H9 (cell line): Measurements from ENCODE around the gene TMPRSS2. TPM values are rescaled to one million over a fixed set of nuclear protein-coding genes. Genes with fewer than 3 reads are reported as not detected.

Experiments used
- DNase-seq: peaks from one replicate; pipeline ENCODE4 v3.0.0-alpha.2; 2017
- H2AFZ ChIP-seq: one replicate; pipeline ENCODE4 v1.6.1; 2013; ENCODE audit warnings: mild to moderate bottlenecking, low read length, control low read depth, moderate library complexity
- H2AK5ac ChIP-seq: 2 replicates; pipeline ENCODE4 v1.6.1; 2013; ENCODE audit warnings: low read length, control low read depth, mixed read lengths; ENCODE audit not compliant: insufficient read length
- H2BK120ac ChIP-seq: one replicate; pipeline ENCODE4 v1.6.1; 2013; ENCODE audit warnings: low read depth, mild to moderate bottlenecking, low read length, control low read depth, inconsistent platforms; ENCODE audit not compliant: poor library complexity, severe bottlenecking
- H2BK12ac ChIP-seq: 2 replicates; pipeline ENCODE4 v1.6.1; 2013; ENCODE audit warnings: low read length, control low read depth, mixed read lengths, low read depth; ENCODE audit not compliant: insufficient read length
- H2BK15ac ChIP-seq: 2 replicates; pipeline ENCODE4 v1.6.1; 2013; ENCODE audit warnings: low read depth, low read length, control low read depth
- H2BK20ac ChIP-seq: one replicate; pipeline ENCODE4 v1.6.1; 2013; ENCODE audit warnings: low read depth, mild to moderate bottlenecking, low read length, control low read depth, inconsistent platforms; ENCODE audit not compliant: poor library complexity, severe bottlenecking
- H2BK5ac ChIP-seq: 2 replicates; pipeline ENCODE4 v1.6.1; 2013; ENCODE audit warnings: low read length, control low read depth, mixed read lengths; ENCODE audit not compliant: insufficient read length
- H3K14ac ChIP-seq: 2 replicates; pipeline ENCODE4 v1.6.1; 2013; ENCODE audit warnings: low read length, control low read depth; ENCODE audit not compliant: insufficient read depth
- H3K18ac ChIP-seq: 2 replicates; pipeline ENCODE4 v1.6.1; 2013; ENCODE audit warnings: low read depth, mild to moderate bottlenecking, mixed read lengths, low read length, control low read depth; ENCODE audit not compliant: insufficient read length
- H3K23ac ChIP-seq: 2 replicates; pipeline ENCODE4 v1.6.1; 2013; ENCODE audit warnings: low read length, control low read depth, mixed read lengths, low read depth; ENCODE audit not compliant: insufficient read length
- H3K23me2 ChIP-seq: 2 replicates; pipeline ENCODE4 v1.6.1; 2013; ENCODE audit warnings: low read depth, mild to moderate bottlenecking, mixed read lengths, low read length, control low read depth; ENCODE audit not compliant: insufficient read length, poor library complexity, severe bottlenecking
- H3K27ac ChIP-seq: 2 replicates; pipeline ENCODE4 v1.5.1; 2013; ENCODE audit warnings: low read length, control low read depth, mixed read lengths, low read depth; ENCODE audit not compliant: insufficient read length
- H3K27me3 ChIP-seq: 2 replicates; pipeline ENCODE4 v1.6.1; 2013; ENCODE audit warnings: low read length, control low read depth, inconsistent platforms; ENCODE audit not compliant: insufficient read depth
- H3K4ac ChIP-seq: 2 replicates; pipeline ENCODE4 v1.6.1; 2013; ENCODE audit warnings: low read depth, mild to moderate bottlenecking, control low read depth, inconsistent platforms, low read length, moderate library complexity
- H3K4me1 ChIP-seq: 2 replicates; pipeline ENCODE4 v1.6.1; 2013; ENCODE audit warnings: low read length, control low read depth, inconsistent platforms; ENCODE audit not compliant: insufficient read depth
- H3K4me2 ChIP-seq: 2 replicates; pipeline ENCODE4 v1.6.1; 2013; ENCODE audit warnings: low read length, control low read depth, mixed read lengths; ENCODE audit not compliant: insufficient read length, insufficient read depth
- H3K56ac ChIP-seq: 2 replicates; pipeline ENCODE4 v1.6.1; 2013; ENCODE audit warnings: low read depth, mild to moderate bottlenecking, mixed read lengths, low read length, control low read depth; ENCODE audit not compliant: insufficient read length
- H3K79me1 ChIP-seq: 2 replicates; pipeline ENCODE4 v1.6.1; 2013; ENCODE audit warnings: low read depth, mild to moderate bottlenecking, moderate library complexity, low read length, control low read depth, inconsistent platforms; ENCODE audit not compliant: insufficient read depth, poor library complexity, severe bottlenecking
- H3K79me2 ChIP-seq: 2 replicates; pipeline ENCODE4 v1.6.1; 2013; ENCODE audit warnings: low read length, control low read depth, inconsistent platforms; ENCODE audit not compliant: insufficient read depth
- H3K9ac ChIP-seq: 2 replicates; pipeline ENCODE4 v1.6.1; 2013; ENCODE audit warnings: low read length, control low read depth, mixed read lengths; ENCODE audit not compliant: insufficient read length; ENCODE audit errors: extremely low read depth
- H3K9me3 ChIP-seq: one replicate; pipeline ENCODE4 v1.6.1; 2013; ENCODE audit warnings: low read depth, low read length, inconsistent platforms; ENCODE audit not compliant: control insufficient read depth
- H3T11ph ChIP-seq: one replicate; pipeline ENCODE4 v1.6.1; 2013; ENCODE audit warnings: mild to moderate bottlenecking, low read length, control low read depth, inconsistent platforms
- H4K20me1 ChIP-seq: one replicate; pipeline ENCODE4 v1.6.1; 2013; ENCODE audit not compliant: control insufficient read depth, insufficient read length, insufficient read depth
- H4K5ac ChIP-seq: 2 replicates; pipeline ENCODE4 v1.6.1; 2013; ENCODE audit warnings: low read depth, mild to moderate bottlenecking, mixed read lengths, low read length, control low read depth; ENCODE audit not compliant: insufficient read length
- H4K8ac ChIP-seq: replicated peaks from 2 replicates; pipeline ENCODE4 v1.6.1; 2013; ENCODE audit warnings: low read length, control low read depth, mixed read lengths, low read depth; ENCODE audit not compliant: insufficient read length
- H4K91ac ChIP-seq: 2 replicates; pipeline ENCODE4 v1.6.1; 2013; ENCODE audit warnings: low read depth, mild to moderate bottlenecking, moderate library complexity, mixed read lengths, low read length, control low read depth; ENCODE audit not compliant: insufficient read length
- H3K27ac Mint-ChIP-seq, 3 experiments: 2 replicates in 2 of 3; 3 replicates in 1 of 3; pipeline ENCODE4 v1.8.0; 2020 to 2021; ENCODE audit warnings: mixed read lengths in 3 of 3, mild to moderate bottlenecking in 1 of 3, moderate library complexity in 1 of 3
- H3K27me3 Mint-ChIP-seq: 2 replicates; pipeline ENCODE4 v1.8.0; 2021; ENCODE audit warnings: low read depth, mild to moderate bottlenecking, moderate library complexity, mixed read lengths
- H3K36me3 Mint-ChIP-seq, 3 experiments: 2 replicates in 2 of 3; 3 replicates in 1 of 3; pipeline ENCODE4 v1.8.0; 2020 to 2021; ENCODE audit warnings: low read depth in 3 of 3, mixed read lengths in 3 of 3; ENCODE audit not compliant: insufficient read depth in 1 of 3
- H3K4me1 Mint-ChIP-seq, 2 experiments: 2 replicates each; pipeline ENCODE4 v1.8.0; 2020; ENCODE audit warnings: mixed read lengths in 2 of 2
- H3K4me3 Mint-ChIP-seq, 2 experiments: 2 replicates in 1 of 2; 3 replicates in 1 of 2; pipeline ENCODE4 v1.8.0; 2020 to 2021; ENCODE audit warnings: mild to moderate bottlenecking in 2 of 2, mixed read lengths in 2 of 2, moderate library complexity in 1 of 2
- H3K9me3 Mint-ChIP-seq, 2 experiments: 2 replicates in 1 of 2; 3 replicates in 1 of 2; pipeline ENCODE4 v1.8.0; 2020; ENCODE audit warnings: mild to moderate bottlenecking in 2 of 2, mixed read lengths in 2 of 2, moderate library complexity in 1 of 2
- WGBS: extraction: QIAGEN DNeasy Blood & Tissue Kit; methylation state at CpG from one replicate; pipeline ENCODE4 v1.1.7; 2013; ENCODE audit warnings: missing lambda C conversion rate, low lambda C conversion rate, mixed read lengths; ENCODE audit not compliant: insufficient read length; ENCODE audit errors: extremely low coverage; 5-methylcytosine and 5-hydroxymethylcytosine counted together
- total RNA-seq: library from RNA; stranded (reverse); gene quantifications from 2 replicates; pipeline ENCODE4 v1.2.1, GENCODE V29; 2021
- TF ChIP-seq, protein P1 (sequence below): fragments of 200-600 bp; sonication (generic); conservative IDR thresholded peaks from 3 replicates; pipeline ENCODE4 v1.8.0; 2021; ENCODE audit warnings: antibody characterized with exemption, mild to moderate bottlenecking

TMPRSS2 gene
- total RNA-seq, 1 experiment from 2014 or later: 12.1 TPM

DNA sequence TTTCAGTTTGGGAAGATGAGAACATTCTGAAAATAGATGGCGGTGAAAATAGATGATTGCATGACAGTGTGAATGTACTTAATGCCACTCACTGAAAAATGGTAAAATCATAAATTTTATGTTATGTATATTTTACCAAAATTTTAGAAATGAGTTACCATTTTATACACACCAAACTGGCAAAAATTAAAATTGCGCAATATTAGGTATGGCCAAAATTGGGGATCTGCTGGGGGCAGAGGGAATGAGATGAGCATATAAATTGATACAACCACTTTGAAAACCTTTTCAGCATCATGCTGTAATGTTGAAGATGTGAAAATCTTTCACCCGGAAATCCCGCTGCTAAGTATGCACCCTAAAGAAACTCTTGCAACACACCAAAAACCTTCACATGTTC, 10.8 kb upstream of the TMPRSS2 start:
- no peaks in the 10 kb centered on the region for H3K79me2 ChIP-seq
- H3K4ac ChIP-seq: no peak overlapping the region
- H3K14ac ChIP-seq: no peak overlapping the region
- H3K56ac ChIP-seq: no peak overlapping the region
- WGBS: 100% methylated on average over 1 of the region's 4 CpGs
- no peak overlapping the region for H3T11ph ChIP-seq
- H3K27me3 Mint-ChIP-seq: no peaks in the 10 kb centered on the region; the same call in 1 of the 2 replicates
- H2BK15ac ChIP-seq: no peak overlapping the region
- no peak overlapping the region for H3K4me3 Mint-ChIP-seq
- H2BK12ac ChIP-seq: no peak overlapping the region
- peaks cover 0 to 8% (median 2%) of the 10 kb centered on the region in 3 experiments; a peak in 4 of 7 replicates for H3K36me3 Mint-ChIP-seq
- H3K4me1 Mint-ChIP-seq: no peaks in the 10 kb centered on the region
- H3K4me2 ChIP-seq: no peak overlapping the region
- no peak overlapping the region for H2BK120ac ChIP-seq
- no peak overlapping the region for H3K18ac ChIP-seq
- TF ChIP-seq, protein P1, sequence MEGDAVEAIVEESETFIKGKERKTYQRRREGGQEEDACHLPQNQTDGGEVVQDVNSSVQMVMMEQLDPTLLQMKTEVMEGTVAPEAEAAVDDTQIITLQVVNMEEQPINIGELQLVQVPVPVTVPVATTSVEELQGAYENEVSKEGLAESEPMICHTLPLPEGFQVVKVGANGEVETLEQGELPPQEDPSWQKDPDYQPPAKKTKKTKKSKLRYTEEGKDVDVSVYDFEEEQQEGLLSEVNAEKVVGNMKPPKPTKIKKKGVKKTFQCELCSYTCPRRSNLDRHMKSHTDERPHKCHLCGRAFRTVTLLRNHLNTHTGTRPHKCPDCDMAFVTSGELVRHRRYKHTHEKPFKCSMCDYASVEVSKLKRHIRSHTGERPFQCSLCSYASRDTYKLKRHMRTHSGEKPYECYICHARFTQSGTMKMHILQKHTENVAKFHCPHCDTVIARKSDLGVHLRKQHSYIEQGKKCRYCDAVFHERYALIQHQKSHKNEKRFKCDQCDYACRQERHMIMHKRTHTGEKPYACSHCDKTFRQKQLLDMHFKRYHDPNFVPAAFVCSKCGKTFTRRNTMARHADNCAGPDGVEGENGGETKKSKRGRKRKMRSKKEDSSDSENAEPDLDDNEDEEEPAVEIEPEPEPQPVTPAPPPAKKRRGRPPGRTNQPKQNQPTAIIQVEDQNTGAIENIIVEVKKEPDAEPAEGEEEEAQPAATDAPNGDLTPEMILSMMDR: no peak
- no peaks in the 10 kb centered on the region for H3K4me1 ChIP-seq
- no peak overlapping the region for H2AFZ ChIP-seq
- no peaks in the 10 kb centered on the region for H3K23me2 ChIP-seq
- H4K20me1 ChIP-seq: no peaks in the 10 kb centered on the region
- H3K27ac Mint-ChIP-seq: no peak overlapping the region
- H3K79me1 ChIP-seq: no peaks in the 10 kb centered on the region
- H3K9ac ChIP-seq: no peak overlapping the region
- H4K8ac ChIP-seq: no peak overlapping the region
- H2BK5ac ChIP-seq: no peak overlapping the region
- no peak overlapping the region for H3K23ac ChIP-seq
- H3K9me3 Mint-ChIP-seq: peaks cover 10 to 21% of the 10 kb centered on the region in 2 experiments
- no peak overlapping the region for H2BK20ac ChIP-seq
- no peak overlapping the region for H4K5ac ChIP-seq
- no peaks in the 10 kb centered on the region for H3K27me3 ChIP-seq
- H3K9me3 ChIP-seq: no peaks in the 10 kb centered on the region
- no peak overlapping the region for H2AK5ac ChIP-seq
- H4K91ac ChIP-seq: no peak overlapping the region
- no peak for DNase-seq
- H3K27ac ChIP-seq: no peak overlapping the region
